Kidney (tissue), 14 donors: ENCODE results near the gene VPS16. TPM values are rescaled to one million over a fixed set of nuclear protein-coding genes. Genes with fewer than 3 reads are reported as not detected.

Experiments used
- DNase-seq, 5 donors: peaks; one replicate each; pipeline ENCODE4 v3.0.0-alpha.2; 2013 to 2020
- FAIRE-seq: peaks from 2 replicates; lab custom pipeline; 2012; peaks lifted over from hg19 to GRCh38; lab: Jason Lieb, UNC
- H3K27ac ChIP-seq, 2 donors: one replicate each; pipeline ENCODE4 v1.7.0; 2013; ENCODE audit warnings: low read depth in 2 of 2, low read length in 2 of 2, inconsistent platforms in 1 of 2
- H3K27me3 ChIP-seq: one replicate; pipeline ENCODE4 v1.7.1; 2013; ENCODE audit warnings: low read length, inconsistent platforms; ENCODE audit not compliant: control insufficient read depth, insufficient read depth
- H3K36me3 ChIP-seq, 3 donors: one replicate each; pipeline versions ENCODE4 v1.7.0 to v1.7.1; 2013; ENCODE audit warnings: low read length in 3 of 3, control low read depth in 1 of 3, inconsistent platforms in 1 of 3; ENCODE audit not compliant: insufficient read depth in 3 of 3, control insufficient read depth in 2 of 3
- H3K4me1 ChIP-seq, 3 donors: one replicate each; pipeline versions ENCODE4 v1.7.0 to v1.7.1; 2013; ENCODE audit warnings: low read length in 3 of 3, inconsistent platforms in 1 of 3, low read depth in 1 of 3; ENCODE audit not compliant: control insufficient read depth in 2 of 3, insufficient read depth in 2 of 3
- H3K4me3 ChIP-seq, 3 donors: one replicate each; pipeline versions ENCODE4 v1.7.0 to v1.8.1; 2013; ENCODE audit warnings: low read length in 3 of 3, control low read depth in 1 of 3, inconsistent platforms in 1 of 3
- H3K9ac ChIP-seq, 3 donors: one replicate each; pipeline versions ENCODE4 v1.7.0 to v1.7.1; 2013; ENCODE audit warnings: low read length in 3 of 3, control low read depth in 1 of 3, inconsistent platforms in 1 of 3
- H3K9me3 ChIP-seq, 3 donors: one replicate each; pipeline versions ENCODE4 v1.7.0 to v1.7.1; 2013; ENCODE audit warnings: low read length in 3 of 3, control low read depth in 1 of 3, inconsistent platforms in 1 of 3; ENCODE audit not compliant: control insufficient read depth in 2 of 3, insufficient read depth in 1 of 3
- intact Hi-C: fragments of 100-400 bp; cut with DNase I; formaldehyde crosslinking; loops from one replicate; pipeline ENCODE4 v1.11.1; 2022
- polyA plus RNA-seq: library from polyadenylated mRNA; stranded (reverse); fragments of 350-450 nt; fragmentation: Illumina TruSeq; extraction: RNeasy Lipid Tissue Mini Kit (QIAGEN cat#74804); gene quantifications from one replicate; pipeline ENCODE4 v1.2.3, GENCODE V29; 2014; ENCODE audit warnings: low read depth, low replicate concordance; ENCODE audit not compliant: insufficient read depth
- total RNA-seq: library from RNA; stranded (reverse); fragmentation: NEBNext Ultra II Directional; extraction: Animal tissue kit (Norgen Biotek cat#: 25700); gene quantifications from one replicate; pipeline ENCODE4 v1.2.1, GENCODE V29; 2021
- TF ChIP-seq, protein P1 (sequence below): IDR thresholded peaks from 3 replicates; pipeline ENCODE4 v1.5.1; 2012; ENCODE audit warnings: mild to moderate bottlenecking, moderate library complexity, borderline replicate concordance; ENCODE audit not compliant: insufficient read depth; ENCODE audit errors: extremely low read depth
- donor health status: control.
- donor health status: control.
- donor health status: control.
- donor health status: control.
- donor health status: control.
- donor health status: DM: yes; HTN: yes; CAD: no.
- donor health status: Normal renal cell carcinoma (clear cell type).

The VPS16 gene
- total and polyA plus RNA-seq, 2 donors from 2014 or later: 38.6 to 38.8 TPM

GRCh38 chr20:2839732-2840137 lies 810 bp upstream of the VPS16 start:
- H3K27me3 ChIP-seq: no peaks in the 10 kb centered on the region
- FAIRE-seq (no peak), DNase-seq (peak in 2 of 5 donors; percentile 82 to 84)
- no peaks in the 10 kb centered on the region for H3K9me3 ChIP-seq
- peak overlapping the region in 1 of 3 donors; percentile 70 for H3K9ac ChIP-seq
- intact Hi-C loops: no loop called here
- TF ChIP-seq, protein P1, sequence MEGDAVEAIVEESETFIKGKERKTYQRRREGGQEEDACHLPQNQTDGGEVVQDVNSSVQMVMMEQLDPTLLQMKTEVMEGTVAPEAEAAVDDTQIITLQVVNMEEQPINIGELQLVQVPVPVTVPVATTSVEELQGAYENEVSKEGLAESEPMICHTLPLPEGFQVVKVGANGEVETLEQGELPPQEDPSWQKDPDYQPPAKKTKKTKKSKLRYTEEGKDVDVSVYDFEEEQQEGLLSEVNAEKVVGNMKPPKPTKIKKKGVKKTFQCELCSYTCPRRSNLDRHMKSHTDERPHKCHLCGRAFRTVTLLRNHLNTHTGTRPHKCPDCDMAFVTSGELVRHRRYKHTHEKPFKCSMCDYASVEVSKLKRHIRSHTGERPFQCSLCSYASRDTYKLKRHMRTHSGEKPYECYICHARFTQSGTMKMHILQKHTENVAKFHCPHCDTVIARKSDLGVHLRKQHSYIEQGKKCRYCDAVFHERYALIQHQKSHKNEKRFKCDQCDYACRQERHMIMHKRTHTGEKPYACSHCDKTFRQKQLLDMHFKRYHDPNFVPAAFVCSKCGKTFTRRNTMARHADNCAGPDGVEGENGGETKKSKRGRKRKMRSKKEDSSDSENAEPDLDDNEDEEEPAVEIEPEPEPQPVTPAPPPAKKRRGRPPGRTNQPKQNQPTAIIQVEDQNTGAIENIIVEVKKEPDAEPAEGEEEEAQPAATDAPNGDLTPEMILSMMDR: no peak
- H3K4me1 ChIP-seq: peaks cover 0 to 9% (median 0%) of the 10 kb centered on the region in 3 donors
- H3K27ac ChIP-seq: no peak overlapping the region
- H3K4me3 ChIP-seq: peak overlapping the region in 2 of 3 donors; percentile 16 to 81
- H3K36me3 ChIP-seq: peaks cover 0 to 2% (median 0%) of the 10 kb centered on the region in 3 donors

DNA sequence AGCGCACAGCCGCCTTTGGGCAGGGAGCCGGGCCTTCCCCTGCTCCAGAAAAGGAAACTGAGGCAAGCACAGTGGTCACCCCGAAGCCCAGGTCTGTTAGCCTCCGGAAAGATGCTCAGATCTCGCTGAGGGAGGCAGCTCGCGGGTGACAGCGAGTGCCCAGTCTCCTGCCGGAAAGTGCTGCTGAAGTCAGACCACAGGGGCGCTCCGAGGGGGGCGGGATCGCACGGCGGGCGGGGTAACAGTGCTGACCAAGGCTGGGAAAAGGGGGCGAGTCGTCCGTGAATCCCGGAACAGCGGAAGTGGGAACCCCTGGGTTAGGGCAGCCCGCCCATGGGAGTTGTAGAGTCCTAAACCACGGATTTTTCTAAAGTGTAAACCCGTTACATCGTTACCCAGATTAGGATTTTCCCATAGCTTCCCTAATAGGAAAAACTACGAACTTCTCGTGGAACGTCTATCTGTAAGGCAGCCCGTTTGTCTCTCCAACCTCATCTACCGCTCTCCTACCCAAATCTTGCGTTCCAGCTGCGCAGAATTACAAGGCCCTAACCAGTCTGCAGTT lies 504 bp downstream of the VPS16 start:
- Histone ChIP-seq H3K9me3 (no peaks in the 10 kb centered on the region), H3K4me3 (peak overlapping the region; percentile 40 to 84 (median 81)), H3K36me3 (peaks cover 0 to 2% (median 0%) of the 10 kb centered on the region in 3 donors), H3K9ac (peak overlapping the region; percentile 23 to 78 (median 54)), H3K27me3 (no peaks in the 10 kb centered on the region), H3K4me1 (peaks cover 0 to 9% (median 0%) of the 10 kb centered on the region in 3 donors), H3K27ac (peak overlapping the region; percentile 22 to 52)
- no peak for FAIRE-seq
- peak; percentile 48 to 90 (median 67) for DNase-seq
- intact Hi-C loops: no loop called here
- TF ChIP-seq, protein P1: no peak

DNA sequence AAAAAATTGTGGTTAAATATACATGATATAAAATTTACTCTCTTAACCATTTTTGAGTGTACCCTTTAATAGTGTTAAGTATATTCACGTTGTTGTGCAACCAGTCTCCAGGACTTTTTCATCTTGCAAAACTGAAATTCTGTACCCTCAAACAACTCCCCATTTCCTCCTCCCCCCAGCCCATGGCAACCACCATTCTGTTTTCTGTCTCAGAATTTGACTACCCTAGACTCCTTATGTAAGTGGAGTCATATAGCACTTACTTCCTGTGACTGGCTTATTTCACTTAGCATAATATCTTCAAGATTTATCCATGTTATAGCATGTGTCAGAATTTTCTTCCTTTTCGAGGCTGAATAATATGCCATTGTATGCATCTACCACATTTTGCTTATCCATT lies 5.1 kb downstream of the VPS16 start:
- H3K4me1 ChIP-seq: peaks cover 0 to 3% (median 0%) of the 10 kb centered on the region in 3 donors
- intact Hi-C loops: no loop called here
- no peak for DNase-seq

More for the DNA sequence above, 5.1 kb downstream of the VPS16 start:
- no peak for FAIRE-seq
- Histone ChIP-seq H3K36me3 (peaks cover 0 to 4% (median 0%) of the 10 kb centered on the region in 3 donors), H3K27ac (no peak overlapping the region), H3K9me3 (no peaks in the 10 kb centered on the region), H3K4me3 (no peak overlapping the region), H3K27me3 (no peaks in the 10 kb centered on the region), H3K9ac (no peak overlapping the region)
- TF ChIP-seq, protein P1: no peak
